Mucosa of stomach (tissue), 1 donor: ENCODE measurements around the gene CA7.

ENCODE experiments used
- H3K27me3 ChIP-seq: one replicate; pipeline ENCODE4 v1.7.0; 2013; ENCODE audit warnings: mild to moderate bottlenecking, low read length; ENCODE audit not compliant: control insufficient read depth, insufficient read depth
- H3K36me3 ChIP-seq: one replicate; pipeline ENCODE4 v1.7.0; 2013; ENCODE audit warnings: low read length; ENCODE audit not compliant: control insufficient read depth, insufficient read depth
- H3K4me1 ChIP-seq: one replicate; pipeline ENCODE4 v1.7.0; 2013; ENCODE audit warnings: mild to moderate bottlenecking, low read length; ENCODE audit not compliant: control insufficient read depth, insufficient read depth
- H3K4me3 ChIP-seq: one replicate; pipeline ENCODE4 v1.7.0; 2013; ENCODE audit warnings: low read length
- H3K9ac ChIP-seq: one replicate; pipeline ENCODE4 v1.7.0; 2013; ENCODE audit warnings: mild to moderate bottlenecking, low read length, moderate library complexity
- H3K9me3 ChIP-seq: one replicate; pipeline ENCODE4 v1.7.0; 2013; ENCODE audit warnings: mild to moderate bottlenecking, low read length, moderate library complexity; ENCODE audit not compliant: control insufficient read depth
- donor health status: Pancreatic carcinoma.

Gene CA7

DNA sequence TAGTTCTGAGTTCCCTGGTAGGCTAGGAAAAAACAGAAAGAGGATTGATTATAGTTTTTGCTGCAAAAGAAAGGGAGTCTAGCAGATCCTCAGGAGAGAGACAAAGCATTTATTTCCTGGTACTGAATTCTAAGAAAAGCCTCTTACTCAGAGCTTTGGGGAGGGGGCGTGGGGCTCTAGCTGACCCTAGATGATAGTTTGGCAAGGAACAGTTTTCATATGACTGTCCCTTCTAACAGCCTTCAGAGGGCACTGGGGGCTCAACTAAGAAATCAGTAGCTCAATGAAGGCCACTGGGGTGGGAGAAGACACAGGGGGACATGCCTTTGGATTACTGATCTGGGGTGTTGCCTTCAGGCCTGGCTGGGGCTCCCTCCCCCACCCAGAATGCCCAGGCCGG, 4.0 kb downstream of the CA7 start:
- H3K9me3 ChIP-seq, result no peaks in the 10 kb centered on the region
- no peaks in the 10 kb centered on the region for H3K36me3 ChIP-seq
- no peak overlapping the region for H3K4me3 ChIP-seq
- H3K27me3 ChIP-seq, result peaks cover 45% of the 10 kb centered on the region
- peaks cover 9% of the 10 kb centered on the region for H3K4me1 ChIP-seq
- no peak overlapping the region for H3K9ac ChIP-seq

DNA sequence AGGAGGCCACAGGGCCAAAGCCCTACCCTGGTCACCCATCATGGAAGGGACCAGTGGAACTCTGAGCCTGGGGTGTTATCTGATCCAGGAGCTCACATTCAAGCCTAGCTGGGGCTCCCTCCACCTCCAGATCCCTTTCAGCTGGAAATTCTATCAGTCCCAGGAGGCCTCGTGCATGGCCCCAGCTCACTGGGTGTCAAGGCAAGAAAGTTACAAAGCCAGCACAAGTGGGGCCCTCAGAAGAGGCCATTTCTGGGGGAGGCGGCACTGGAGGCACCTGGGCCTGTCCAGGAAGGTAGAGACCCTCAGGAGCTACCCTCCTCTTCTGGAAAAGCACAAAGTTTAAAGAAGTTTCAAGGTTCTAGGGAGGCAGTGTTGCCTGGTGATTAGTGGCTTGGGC, 4.8 kb downstream of the CA7 start:
- Histone ChIP-seq H3K36me3 (no peaks in the 10 kb centered on the region), H3K4me1 (peaks cover 9% of the 10 kb centered on the region), H3K4me3 (no peak overlapping the region), H3K9ac (no peak overlapping the region), H3K9me3 (no peaks in the 10 kb centered on the region), H3K27me3 (peaks cover 40% of the 10 kb centered on the region)

DNA sequence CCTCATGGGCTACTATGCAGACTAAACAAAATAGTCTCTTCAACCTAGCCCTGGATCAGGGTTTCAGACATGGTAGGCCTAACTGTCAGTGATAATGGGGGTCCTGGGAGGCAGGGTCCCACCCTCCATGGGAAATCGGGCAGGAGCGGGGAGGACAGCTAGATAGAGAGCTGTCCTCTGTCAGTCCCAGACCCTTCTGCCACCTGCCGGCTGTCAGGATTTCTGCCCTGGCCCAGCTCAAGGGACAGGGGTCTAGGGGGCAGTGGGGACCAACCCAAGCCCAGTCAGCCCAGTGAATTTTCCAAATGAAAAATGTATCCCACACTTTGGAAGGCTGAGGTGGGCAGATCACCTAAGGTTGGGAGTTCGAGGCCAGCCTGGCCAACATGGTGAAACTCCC, 5.3 kb downstream of the CA7 start:
- Histone ChIP-seq H3K27me3 (peaks cover 35% of the 10 kb centered on the region), H3K36me3 (no peaks in the 10 kb centered on the region), H3K4me1 (peaks cover 6% of the 10 kb centered on the region), H3K9me3 (no peaks in the 10 kb centered on the region), H3K4me3 (no peak overlapping the region), H3K9ac (no peak overlapping the region)

DNA sequence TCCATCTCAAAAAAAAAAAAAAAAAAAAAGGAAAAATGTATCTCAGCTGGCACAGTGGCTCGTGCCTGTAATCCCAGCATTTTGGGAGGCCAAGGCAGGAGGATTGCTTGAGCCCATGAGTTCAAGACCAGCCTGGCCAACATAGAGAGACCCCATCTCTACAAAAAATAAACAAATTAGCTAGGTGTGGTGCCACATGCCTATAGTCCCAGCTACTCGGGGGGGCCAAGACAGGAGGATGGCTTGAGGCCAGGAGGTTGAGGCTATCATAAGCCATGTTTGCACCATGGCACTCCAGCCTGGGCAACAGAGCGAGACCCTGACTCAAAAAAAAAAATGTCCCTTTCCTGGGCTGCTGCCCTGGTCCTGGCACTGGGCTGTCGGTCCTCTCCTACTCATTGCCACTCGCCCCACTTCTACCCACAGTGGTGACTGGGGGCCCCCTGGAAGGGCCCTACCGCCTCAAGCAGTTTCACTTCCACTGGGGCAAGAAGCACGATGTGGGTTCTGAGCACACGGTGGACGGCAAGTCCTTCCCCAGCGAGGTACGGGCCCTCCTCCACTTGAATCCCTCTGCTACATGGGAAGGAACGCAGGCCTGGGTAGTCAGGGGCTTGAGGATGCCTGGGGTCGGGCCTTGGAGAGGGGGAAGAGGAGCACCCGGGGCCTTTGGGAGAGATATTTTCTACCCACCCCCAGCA, 6.1 kb downstream of the CA7 start:
- H3K4me1 ChIP-seq, result no peaks in the 10 kb centered on the region
- H3K9ac ChIP-seq, result no peak overlapping the region
- no peaks in the 10 kb centered on the region for H3K36me3 ChIP-seq
- H3K9me3 ChIP-seq, result no peaks in the 10 kb centered on the region
- no peak overlapping the region for H3K4me3 ChIP-seq
- H3K27me3 ChIP-seq, result peaks cover 28% of the 10 kb centered on the region

DNA sequence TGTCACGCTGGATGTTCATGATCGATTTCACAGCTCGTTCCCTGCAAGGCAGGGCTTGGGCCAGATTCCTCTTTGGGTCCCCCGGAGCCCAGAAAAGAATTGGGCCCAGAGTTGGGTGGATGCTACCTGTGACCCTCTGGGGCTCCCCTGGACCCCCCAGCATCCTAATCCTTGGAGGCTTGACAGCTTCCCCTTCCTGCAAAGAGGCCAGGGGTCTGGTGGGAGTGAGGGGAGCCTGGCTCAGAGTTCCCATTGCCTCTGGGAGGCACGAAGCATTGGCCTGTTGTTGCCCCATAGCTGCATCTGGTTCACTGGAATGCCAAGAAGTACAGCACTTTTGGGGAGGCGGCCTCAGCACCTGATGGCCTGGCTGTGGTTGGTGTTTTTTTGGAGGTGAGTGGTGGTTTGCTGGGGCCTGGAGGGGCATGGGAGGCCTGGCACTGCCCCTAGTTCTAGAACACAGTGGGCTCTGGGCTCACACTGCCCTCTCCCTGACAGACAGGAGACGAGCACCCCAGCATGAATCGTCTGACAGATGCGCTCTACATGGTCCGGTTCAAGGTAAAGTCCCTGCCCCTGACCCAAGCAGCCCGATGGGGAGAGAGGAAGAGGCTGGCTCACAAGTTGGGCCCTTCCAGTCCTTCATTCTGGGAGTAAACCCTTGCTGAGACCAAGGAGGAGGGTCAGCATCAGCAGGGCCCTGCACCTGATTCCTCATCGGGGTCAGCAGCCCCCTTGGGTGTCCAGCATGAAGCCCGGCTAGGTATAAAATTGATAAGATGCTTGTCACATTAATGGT, 7.2 kb downstream of the CA7 start:
- H3K9ac ChIP-seq, result no peak overlapping the region
- H3K4me1 ChIP-seq, result no peaks in the 10 kb centered on the region
- no peaks in the 10 kb centered on the region for H3K36me3 ChIP-seq
- peaks cover 17% of the 10 kb centered on the region for H3K27me3 ChIP-seq
- no peaks in the 10 kb centered on the region for H3K9me3 ChIP-seq
- H3K4me3 ChIP-seq, result no peak overlapping the region

DNA sequence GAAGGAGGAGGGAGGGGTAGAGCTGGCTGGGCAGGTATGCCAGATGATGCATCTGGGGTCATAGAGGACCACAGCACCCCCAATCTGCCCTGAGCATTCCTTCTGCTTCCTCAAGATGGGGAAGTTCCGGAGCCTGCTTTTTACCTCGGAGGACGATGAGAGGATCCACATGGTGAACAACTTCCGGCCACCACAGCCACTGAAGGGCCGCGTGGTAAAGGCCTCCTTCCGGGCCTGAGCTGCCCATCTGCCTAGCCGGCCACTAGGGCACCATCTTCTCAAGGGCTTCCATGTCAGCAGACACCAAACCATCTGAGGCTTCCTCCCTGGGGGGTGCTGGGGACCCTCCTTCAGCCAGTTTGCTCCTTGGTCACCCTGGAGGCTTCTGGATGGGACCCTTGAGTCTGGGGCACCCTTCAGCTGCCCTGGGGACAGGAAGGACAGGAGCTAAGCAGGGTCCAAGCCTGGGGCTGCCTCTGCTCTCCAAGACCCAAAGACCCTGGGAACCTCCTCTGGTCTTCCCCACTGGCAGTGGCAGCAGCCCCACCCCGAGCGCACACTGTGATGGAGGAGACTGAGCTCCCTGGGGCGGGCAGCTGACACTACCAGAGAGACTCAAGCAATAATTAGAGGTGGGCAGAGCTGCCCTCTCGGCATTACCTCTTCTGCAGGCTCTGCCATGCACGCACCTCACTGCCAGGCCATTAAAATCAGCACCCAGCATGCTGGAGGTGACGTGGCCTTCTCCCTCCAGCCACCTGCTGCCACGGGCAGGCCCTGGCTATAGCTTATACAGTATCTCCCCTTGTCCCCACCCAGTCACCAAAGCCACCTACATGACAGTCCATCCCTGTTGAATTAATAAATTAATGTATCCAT, 9.3 kb downstream of the CA7 start:
- Histone ChIP-seq H3K9ac (no peak overlapping the region), H3K27me3 (peaks cover under 1% of the 10 kb centered on the region), H3K36me3 (no peaks in the 10 kb centered on the region), H3K4me1 (no peaks in the 10 kb centered on the region), H3K4me3 (no peak overlapping the region), H3K9me3 (no peaks in the 10 kb centered on the region)

DNA sequence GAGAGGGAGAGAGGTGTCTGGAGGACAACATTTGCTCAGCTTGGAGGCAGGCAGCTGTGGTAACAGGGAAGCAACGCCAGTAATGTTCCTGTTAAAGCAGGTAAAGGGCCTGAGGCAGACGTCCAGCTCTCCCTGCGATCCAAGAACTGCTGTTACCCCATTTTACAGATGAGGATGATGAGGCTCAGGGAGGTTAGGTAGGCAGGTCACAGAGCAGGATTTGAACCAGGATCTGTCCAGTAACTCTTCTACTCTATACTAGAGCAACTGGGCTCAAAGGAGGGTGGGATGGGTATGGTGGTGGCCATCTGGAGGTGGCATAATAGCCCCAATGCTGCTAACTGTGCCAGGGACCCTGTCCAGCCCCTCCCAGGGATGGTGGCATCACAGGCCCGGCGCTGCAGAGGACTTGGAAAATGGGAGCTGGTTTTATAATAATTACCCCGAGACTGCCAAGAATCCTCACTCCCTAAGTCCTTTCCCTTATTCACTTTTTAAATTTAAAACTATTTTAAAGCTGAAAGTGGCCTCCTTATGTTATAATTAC, 12.0 kb downstream of the CA7 start:
- no peak overlapping the region for H3K9ac ChIP-seq
- no peaks in the 10 kb centered on the region for H3K36me3 ChIP-seq
- no peaks in the 10 kb centered on the region for H3K4me1 ChIP-seq
- no peaks in the 10 kb centered on the region for H3K27me3 ChIP-seq
- no peak overlapping the region for H3K4me3 ChIP-seq
- no peaks in the 10 kb centered on the region for H3K9me3 ChIP-seq

DNA sequence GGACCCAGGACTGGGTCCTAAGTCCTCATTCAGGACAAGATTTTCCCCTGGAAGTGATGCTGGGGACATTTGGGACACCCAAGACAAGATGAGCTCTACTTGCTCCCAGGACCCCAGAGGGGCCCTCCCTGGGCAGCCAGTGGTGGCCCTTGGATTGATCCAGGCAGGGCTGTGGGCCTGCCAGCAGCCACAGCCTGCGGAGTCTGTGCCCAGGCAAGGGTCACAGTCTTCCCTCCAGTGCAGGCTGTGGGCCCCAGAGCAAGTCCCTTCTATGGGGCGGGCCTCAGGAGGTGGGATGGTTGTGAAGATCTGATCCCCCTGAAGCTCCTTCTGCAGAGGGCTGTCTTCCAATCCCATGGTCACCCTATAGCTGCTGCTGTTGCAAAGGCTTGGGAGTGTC, 12.6 kb downstream of the CA7 start:
- H3K27me3 ChIP-seq, result no peaks in the 10 kb centered on the region
- H3K4me1 ChIP-seq, result no peaks in the 10 kb centered on the region
- no peaks in the 10 kb centered on the region for H3K36me3 ChIP-seq
- no peak overlapping the region for H3K4me3 ChIP-seq
- H3K9ac ChIP-seq, result no peak overlapping the region
- H3K9me3 ChIP-seq, result no peaks in the 10 kb centered on the region

DNA sequence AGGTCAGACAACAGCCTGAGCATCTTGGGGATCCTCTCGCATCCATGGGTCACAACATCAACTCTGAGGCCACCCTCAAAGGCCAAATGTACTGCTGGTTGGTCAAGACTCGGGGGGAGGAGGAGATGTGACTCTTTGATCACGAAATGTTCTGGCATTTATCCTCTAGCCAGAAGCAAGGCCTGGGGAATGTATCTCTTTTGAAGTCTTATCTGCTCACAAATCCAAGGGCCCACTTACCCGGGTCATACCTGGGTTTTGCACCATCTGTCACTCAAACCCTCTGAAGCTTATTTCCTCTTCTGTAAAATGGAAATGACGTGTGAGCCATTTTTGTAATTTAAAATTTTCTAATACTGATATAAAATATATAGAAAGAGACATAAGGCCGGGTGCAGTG, 13.2 kb downstream of the CA7 start:
- H3K4me3 ChIP-seq, result no peak overlapping the region
- no peaks in the 10 kb centered on the region for H3K36me3 ChIP-seq
- H3K4me1 ChIP-seq, result no peaks in the 10 kb centered on the region
- no peak overlapping the region for H3K9ac ChIP-seq
- H3K9me3 ChIP-seq, result no peaks in the 10 kb centered on the region
- no peaks in the 10 kb centered on the region for H3K27me3 ChIP-seq

DNA sequence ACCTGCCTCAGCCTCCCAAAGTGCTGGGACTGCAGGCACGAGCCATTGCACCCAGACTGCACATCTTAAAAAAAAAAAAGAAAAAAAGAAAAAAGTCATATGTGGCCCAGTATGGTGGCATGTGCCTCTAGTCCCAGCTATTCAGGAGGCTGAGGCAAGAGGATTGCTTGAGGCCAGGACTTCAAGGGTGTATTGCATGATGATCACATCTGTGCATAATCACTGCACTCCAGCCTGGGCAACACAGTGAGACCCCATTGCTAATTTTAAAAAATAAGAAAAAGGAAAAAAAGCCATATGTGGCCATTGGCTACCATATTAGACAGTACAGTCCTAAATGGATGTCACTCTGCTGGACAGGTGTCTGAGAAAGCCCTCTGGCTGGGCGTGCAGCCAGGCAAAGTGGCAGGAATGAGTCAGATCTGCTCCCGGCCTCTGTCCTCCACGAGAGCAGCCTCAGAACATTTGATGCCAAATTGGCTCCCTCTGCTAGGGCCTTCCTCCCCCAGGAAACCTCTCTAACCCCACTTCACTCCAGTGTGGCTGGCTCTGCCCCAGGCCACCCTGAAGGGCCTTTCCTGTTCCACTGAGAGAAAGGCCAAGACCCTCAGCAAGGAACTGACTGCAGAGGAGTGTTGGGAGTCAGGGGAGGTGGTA, 14.7 kb downstream of the CA7 start:
- Histone ChIP-seq H3K4me3 (no peak overlapping the region), H3K36me3 (no peaks in the 10 kb centered on the region), H3K4me1 (no peaks in the 10 kb centered on the region), H3K9ac (no peak overlapping the region), H3K27me3 (no peaks in the 10 kb centered on the region), H3K9me3 (no peaks in the 10 kb centered on the region)

DNA sequence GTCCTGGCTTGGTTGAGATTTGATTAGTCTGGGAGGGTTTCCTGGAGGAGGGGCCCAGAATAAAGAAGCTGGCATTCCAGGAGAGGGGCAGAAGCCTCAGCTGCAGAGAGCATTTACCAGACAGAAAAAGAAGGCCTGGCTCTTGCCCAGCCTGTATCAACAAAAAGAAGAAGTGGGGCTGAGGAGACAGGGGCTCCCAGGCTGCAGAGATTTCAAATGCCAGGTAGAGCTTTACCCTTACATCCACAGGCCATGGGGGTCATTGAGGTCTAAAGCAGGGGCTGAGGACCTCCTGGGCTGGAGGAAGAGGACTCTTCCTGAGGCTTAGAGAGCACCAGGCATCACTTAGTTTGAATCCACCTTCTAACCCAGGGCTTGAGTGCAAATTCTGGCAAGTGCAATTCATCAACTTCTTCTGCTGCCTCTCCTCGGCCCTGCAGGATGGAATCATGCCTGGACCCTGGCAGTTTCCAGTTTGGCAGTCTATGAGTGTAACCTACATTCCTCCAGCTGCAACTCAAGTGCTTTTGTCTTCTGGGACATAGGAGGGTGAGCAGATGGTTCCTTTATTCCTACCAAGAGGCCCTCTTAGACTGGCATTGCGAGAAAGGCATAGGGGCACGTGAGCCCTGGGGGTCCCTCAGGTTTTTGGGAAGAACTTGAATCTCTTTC, 15.3 kb downstream of the CA7 start:
- Histone ChIP-seq H3K4me3 (no peak overlapping the region), H3K9me3 (no peaks in the 10 kb centered on the region), H3K4me1 (no peaks in the 10 kb centered on the region), H3K27me3 (no peaks in the 10 kb centered on the region), H3K36me3 (no peaks in the 10 kb centered on the region), H3K9ac (no peak overlapping the region)
